HEK293 (cell line): ENCODE data around the gene ARHGEF11.
A peak's percentile ranks its signal among the peaks of the same experiment; 100 is the strongest.

Experiments used
- EGR2 ChIP-seq: fragments of 450-650 bp; formaldehyde crosslinking; IDR thresholded peaks from 2 replicates; pipeline ENCODE4 v1.5.1; 2016; ENCODE audit warnings: low read depth, missing biosample characterization, missing genetic modification characterization
- GLIS2 ChIP-seq: fragments of 450-650 bp; formaldehyde crosslinking; IDR thresholded peaks from 2 replicates; pipeline ENCODE4 v1.5.1; 2016; ENCODE audit warnings: missing biosample characterization, missing genetic modification characterization
- HOXA7 ChIP-seq: sonication (generic); formaldehyde crosslinking; IDR thresholded peaks from 2 replicates; pipeline ENCODE4 v1.8.1; 2022; ENCODE audit warnings: missing genetic modification reagents, borderline replicate concordance
- KLF10 ChIP-seq: fragments of 450-650 bp; IDR thresholded peaks from 2 replicates; pipeline ENCODE4 v1.5.1; 2018; ENCODE audit warnings: missing biosample characterization, mild to moderate bottlenecking, missing genetic modification characterization
- KLF16 ChIP-seq: fragments of 450-650 bp; formaldehyde crosslinking; IDR thresholded peaks from 2 replicates; pipeline ENCODE4 v1.5.1; 2017; ENCODE audit warnings: missing biosample characterization, missing genetic modification characterization
- SCRT2 ChIP-seq: fragments of 450-650 bp; formaldehyde crosslinking; IDR thresholded peaks from 2 replicates; pipeline ENCODE4 v1.5.1; 2016; ENCODE audit warnings: missing biosample characterization, missing genetic modification characterization
- ZBTB17 ChIP-seq: fragments of 450-650 bp; formaldehyde crosslinking; IDR thresholded peaks from 2 replicates; pipeline ENCODE4 v1.5.1; 2016; ENCODE audit warnings: missing biosample characterization, missing genetic modification characterization
- ZBTB21 ChIP-seq: fragments of 450-650 bp; formaldehyde crosslinking; IDR thresholded peaks from 2 replicates; pipeline ENCODE4 v1.5.1; 2017; ENCODE audit warnings: missing biosample characterization, missing genetic modification characterization
- ZNF239 ChIP-seq: fragments of 450-650 bp; formaldehyde crosslinking; IDR thresholded peaks from 2 replicates; pipeline ENCODE4 v1.5.1; 2016; ENCODE audit warnings: missing biosample characterization, missing genetic modification characterization
- ZNF366 ChIP-seq: fragments of 450-650 bp; formaldehyde crosslinking; conservative IDR thresholded peaks from 2 replicates; pipeline ENCODE4 v1.5.1; 2016; ENCODE audit warnings: missing biosample characterization, missing genetic modification characterization
- ZNF391 ChIP-seq: fragments of 450-650 bp; formaldehyde crosslinking; IDR thresholded peaks from 2 replicates; pipeline ENCODE4 v1.5.1; 2016; ENCODE audit warnings: low read depth, missing biosample characterization, missing genetic modification characterization, borderline replicate concordance
- ZNF555 ChIP-seq: fragments of 450-650 bp; formaldehyde crosslinking; conservative IDR thresholded peaks from 2 replicates; pipeline ENCODE4 v1.5.1; 2017; ENCODE audit warnings: missing biosample characterization, mild to moderate bottlenecking, missing genetic modification characterization, inconsistent platforms
- ZNF629 ChIP-seq: fragments of 450-650 bp; formaldehyde crosslinking; IDR thresholded peaks from 2 replicates; pipeline ENCODE4 v1.5.1; 2017; ENCODE audit warnings: missing biosample characterization, missing genetic modification characterization
- ZNF654 ChIP-seq: fragments of 450-650 bp; formaldehyde crosslinking; IDR thresholded peaks from 2 replicates; pipeline ENCODE4 v1.5.1; 2016; ENCODE audit warnings: low read depth, missing biosample characterization, missing genetic modification characterization
- ZNF837 ChIP-seq: fragments of 450-650 bp; formaldehyde crosslinking; IDR thresholded peaks from 2 replicates; pipeline ENCODE4 v1.5.1; 2016; ENCODE audit warnings: missing biosample characterization, missing genetic modification characterization
- TF ChIP-seq, protein P1 (sequence below): fragments of 450-650 bp; formaldehyde crosslinking; IDR thresholded peaks from 2 replicates; pipeline ENCODE4 v1.5.1; 2016; ENCODE audit warnings: missing biosample characterization, missing genetic modification characterization
- TF ChIP-seq, protein P2 (sequence below): fragments of 450-650 bp; formaldehyde crosslinking; optimal IDR thresholded peaks from 2 replicates; pipeline ENCODE3; 2016; ENCODE audit warnings: missing biosample characterization, mild to moderate bottlenecking, missing genetic modification characterization
- TF ChIP-seq, protein P3 (sequence below): fragments of 450-650 bp; formaldehyde crosslinking; IDR thresholded peaks from 2 replicates; pipeline ENCODE4 v1.5.1; 2016; ENCODE audit warnings: missing biosample characterization, missing genetic modification characterization
- TF ChIP-seq, protein P4 (sequence below): fragments of 450-650 bp; formaldehyde crosslinking; IDR thresholded peaks from 2 replicates; pipeline ENCODE4 v1.5.1; 2016; ENCODE audit warnings: missing biosample characterization, missing genetic modification characterization
- TF ChIP-seq, protein P5 (sequence below): fragments of 450-650 bp; formaldehyde crosslinking; IDR thresholded peaks from 2 replicates; pipeline ENCODE4 v1.5.1; 2016; ENCODE audit warnings: missing biosample characterization, missing genetic modification characterization, borderline replicate concordance
- TF ChIP-seq, protein P6 (sequence below): fragments of 450-650 bp; formaldehyde crosslinking; IDR thresholded peaks from 2 replicates; pipeline ENCODE4 v1.5.1; 2016; ENCODE audit warnings: missing biosample characterization, missing genetic modification characterization
- TF ChIP-seq, protein P7 (sequence below): fragments of 450-650 bp; formaldehyde crosslinking; IDR thresholded peaks from 2 replicates; pipeline ENCODE4 v1.5.1; 2016; ENCODE audit warnings: missing biosample characterization, missing genetic modification characterization
- TF ChIP-seq, protein P8 (sequence below): fragments of 450-650 bp; formaldehyde crosslinking; IDR thresholded peaks from 2 replicates; pipeline ENCODE4 v1.5.1; 2016; ENCODE audit warnings: missing biosample characterization, missing genetic modification characterization

ARHGEF11 gene

DNA sequence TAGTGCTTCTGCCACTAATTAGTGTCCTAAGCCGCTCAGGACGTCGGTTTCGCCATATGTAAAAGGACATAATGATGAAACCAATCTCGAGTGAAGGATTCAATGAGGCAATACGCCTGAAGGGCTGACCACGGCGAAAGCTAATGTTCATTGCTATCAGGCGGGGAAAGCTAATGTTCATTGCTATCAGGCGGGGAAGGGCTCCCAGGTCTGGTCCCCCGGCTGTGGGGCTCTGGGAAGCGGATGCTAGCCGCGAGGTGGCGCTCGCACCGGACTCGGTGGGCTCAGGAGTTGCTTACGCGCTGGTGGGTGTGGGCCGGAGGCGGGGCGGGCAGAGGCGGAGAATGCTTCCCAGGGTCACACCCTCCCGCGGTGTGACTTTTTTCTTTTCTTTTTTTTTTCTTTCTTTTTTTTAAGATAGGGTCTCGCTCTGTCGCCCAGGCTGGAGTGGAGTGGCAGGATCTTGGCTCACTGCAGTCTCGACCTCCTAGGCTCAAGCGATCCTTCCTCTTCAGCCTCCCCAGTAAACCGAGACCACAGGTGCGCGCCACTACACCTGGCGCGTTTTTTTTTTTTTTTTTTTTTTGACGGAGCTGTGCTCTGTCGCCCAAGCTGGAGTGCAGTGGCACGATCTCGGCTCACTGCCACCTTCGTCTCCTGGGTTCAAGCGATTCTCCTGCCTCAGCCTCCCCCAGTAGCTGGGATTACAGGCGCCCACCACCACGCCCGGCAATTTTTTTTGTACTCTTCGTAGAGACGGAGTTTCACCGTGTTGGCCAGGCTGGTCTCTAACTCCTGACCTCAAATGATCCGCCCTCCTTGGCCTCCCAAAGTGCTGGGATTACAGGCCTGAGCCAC is 153.1 kb downstream of the ARHGEF11 start (continued):
- TF ChIP-seq, protein P1, sequence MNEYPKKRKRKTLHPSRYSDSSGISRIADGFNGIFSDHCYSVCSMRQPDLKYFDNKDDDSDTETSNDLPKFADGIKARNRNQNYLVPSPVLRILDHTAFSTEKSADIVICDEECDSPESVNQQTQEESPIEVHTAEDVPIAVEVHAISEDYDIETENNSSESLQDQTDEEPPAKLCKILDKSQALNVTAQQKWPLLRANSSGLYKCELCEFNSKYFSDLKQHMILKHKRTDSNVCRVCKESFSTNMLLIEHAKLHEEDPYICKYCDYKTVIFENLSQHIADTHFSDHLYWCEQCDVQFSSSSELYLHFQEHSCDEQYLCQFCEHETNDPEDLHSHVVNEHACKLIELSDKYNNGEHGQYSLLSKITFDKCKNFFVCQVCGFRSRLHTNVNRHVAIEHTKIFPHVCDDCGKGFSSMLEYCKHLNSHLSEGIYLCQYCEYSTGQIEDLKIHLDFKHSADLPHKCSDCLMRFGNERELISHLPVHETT: peak; percentile 56; the same call in 1 of the 2 replicates
- TF ChIP-seq ZNF837 (tag by site-specific recombination) (no peak), ZBTB17 (tag by site-specific recombination) (peak; percentile 52; the same call in 1 of the 2 replicates), KLF10 (tag by site-specific recombination) (peak; percentile 81), HOXA7 (CRISPR knock-in tag) (no peak), EGR2 (peak; percentile 93), ZBTB21 (tag by site-specific recombination) (0 out of 2 replicates have a peak, but pooled peaks have one; percentile 6), ZNF629 (tag by site-specific recombination) (peak; percentile 62), ZNF555 (tag by site-specific recombination) (no peak), ZNF239 (no peak), ZNF654 (peak; percentile 57), ZNF366 (tag by site-specific recombination) (peak; percentile 27; the same call in 1 of the 2 replicates), KLF16 (tag by site-specific recombination) (peak; percentile 74; the same call in 1 of the 2 replicates), GLIS2 (peak; percentile 81), ZNF391 (tag by site-specific recombination) (peak; percentile 23; the same call in 1 of the 2 replicates), SCRT2 (tag by site-specific recombination) (no peak)
- TF ChIP-seq, protein P2, sequence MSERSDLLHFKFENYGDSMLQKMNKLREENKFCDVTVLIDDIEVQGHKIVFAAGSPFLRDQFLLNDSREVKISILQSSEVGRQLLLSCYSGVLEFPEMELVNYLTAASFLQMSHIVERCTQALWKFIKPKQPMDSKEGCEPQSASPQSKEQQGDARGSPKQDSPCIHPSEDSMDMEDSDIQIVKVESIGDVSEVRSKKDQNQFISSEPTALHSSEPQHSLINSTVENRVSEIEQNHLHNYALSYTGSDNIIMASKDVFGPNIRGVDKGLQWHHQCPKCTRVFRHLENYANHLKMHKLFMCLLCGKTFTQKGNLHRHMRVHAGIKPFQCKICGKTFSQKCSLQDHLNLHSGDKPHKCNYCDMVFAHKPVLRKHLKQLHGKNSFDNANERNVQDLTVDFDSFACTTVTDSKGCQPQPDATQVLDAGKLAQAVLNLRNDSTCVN (tag by site-specific recombination): peak; percentile 33
- TF ChIP-seq, protein P3, sequence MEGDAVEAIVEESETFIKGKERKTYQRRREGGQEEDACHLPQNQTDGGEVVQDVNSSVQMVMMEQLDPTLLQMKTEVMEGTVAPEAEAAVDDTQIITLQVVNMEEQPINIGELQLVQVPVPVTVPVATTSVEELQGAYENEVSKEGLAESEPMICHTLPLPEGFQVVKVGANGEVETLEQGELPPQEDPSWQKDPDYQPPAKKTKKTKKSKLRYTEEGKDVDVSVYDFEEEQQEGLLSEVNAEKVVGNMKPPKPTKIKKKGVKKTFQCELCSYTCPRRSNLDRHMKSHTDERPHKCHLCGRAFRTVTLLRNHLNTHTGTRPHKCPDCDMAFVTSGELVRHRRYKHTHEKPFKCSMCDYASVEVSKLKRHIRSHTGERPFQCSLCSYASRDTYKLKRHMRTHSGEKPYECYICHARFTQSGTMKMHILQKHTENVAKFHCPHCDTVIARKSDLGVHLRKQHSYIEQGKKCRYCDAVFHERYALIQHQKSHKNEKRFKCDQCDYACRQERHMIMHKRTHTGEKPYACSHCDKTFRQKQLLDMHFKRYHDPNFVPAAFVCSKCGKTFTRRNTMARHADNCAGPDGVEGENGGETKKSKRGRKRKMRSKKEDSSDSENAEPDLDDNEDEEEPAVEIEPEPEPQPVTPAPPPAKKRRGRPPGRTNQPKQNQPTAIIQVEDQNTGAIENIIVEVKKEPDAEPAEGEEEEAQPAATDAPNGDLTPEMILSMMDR (tag by site-specific recombination): peak; percentile 86
- TF ChIP-seq, protein P4, sequence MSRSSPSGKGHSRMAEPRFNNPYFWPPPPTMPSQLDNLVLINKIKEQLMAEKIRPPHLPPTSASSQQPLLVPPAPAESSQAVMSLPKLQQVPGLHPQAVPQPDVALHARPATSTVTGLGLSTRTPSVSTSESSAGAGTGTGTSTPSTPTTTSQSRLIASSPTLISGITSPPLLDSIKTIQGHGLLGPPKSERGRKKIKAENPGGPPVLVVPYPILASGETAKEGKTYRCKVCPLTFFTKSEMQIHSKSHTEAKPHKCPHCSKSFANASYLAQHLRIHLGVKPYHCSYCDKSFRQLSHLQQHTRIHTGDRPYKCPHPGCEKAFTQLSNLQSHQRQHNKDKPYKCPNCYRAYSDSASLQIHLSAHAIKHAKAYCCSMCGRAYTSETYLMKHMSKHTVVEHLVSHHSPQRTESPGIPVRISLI (tag by site-specific recombination): peak; percentile 95
- TF ChIP-seq, protein P5, sequence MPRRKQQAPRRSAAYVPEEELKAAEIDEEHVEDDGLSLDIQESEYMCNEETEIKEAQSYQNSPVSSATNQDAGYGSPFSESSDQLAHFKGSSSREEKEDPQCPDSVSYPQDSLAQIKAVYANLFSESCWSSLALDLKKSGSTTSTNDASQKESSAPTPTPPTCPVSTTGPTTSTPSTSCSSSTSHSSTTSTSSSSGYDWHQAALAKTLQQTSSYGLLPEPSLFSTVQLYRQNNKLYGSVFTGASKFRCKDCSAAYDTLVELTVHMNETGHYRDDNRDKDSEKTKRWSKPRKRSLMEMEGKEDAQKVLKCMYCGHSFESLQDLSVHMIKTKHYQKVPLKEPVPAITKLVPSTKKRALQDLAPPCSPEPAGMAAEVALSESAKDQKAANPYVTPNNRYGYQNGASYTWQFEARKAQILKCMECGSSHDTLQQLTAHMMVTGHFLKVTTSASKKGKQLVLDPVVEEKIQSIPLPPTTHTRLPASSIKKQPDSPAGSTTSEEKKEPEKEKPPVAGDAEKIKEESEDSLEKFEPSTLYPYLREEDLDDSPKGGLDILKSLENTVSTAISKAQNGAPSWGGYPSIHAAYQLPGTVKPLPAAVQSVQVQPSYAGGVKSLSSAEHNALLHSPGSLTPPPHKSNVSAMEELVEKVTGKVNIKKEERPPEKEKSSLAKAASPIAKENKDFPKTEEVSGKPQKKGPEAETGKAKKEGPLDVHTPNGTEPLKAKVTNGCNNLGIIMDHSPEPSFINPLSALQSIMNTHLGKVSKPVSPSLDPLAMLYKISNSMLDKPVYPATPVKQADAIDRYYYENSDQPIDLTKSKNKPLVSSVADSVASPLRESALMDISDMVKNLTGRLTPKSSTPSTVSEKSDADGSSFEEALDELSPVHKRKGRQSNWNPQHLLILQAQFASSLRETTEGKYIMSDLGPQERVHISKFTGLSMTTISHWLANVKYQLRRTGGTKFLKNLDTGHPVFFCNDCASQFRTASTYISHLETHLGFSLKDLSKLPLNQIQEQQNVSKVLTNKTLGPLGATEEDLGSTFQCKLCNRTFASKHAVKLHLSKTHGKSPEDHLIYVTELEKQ: no peak
- TF ChIP-seq, protein P6, sequence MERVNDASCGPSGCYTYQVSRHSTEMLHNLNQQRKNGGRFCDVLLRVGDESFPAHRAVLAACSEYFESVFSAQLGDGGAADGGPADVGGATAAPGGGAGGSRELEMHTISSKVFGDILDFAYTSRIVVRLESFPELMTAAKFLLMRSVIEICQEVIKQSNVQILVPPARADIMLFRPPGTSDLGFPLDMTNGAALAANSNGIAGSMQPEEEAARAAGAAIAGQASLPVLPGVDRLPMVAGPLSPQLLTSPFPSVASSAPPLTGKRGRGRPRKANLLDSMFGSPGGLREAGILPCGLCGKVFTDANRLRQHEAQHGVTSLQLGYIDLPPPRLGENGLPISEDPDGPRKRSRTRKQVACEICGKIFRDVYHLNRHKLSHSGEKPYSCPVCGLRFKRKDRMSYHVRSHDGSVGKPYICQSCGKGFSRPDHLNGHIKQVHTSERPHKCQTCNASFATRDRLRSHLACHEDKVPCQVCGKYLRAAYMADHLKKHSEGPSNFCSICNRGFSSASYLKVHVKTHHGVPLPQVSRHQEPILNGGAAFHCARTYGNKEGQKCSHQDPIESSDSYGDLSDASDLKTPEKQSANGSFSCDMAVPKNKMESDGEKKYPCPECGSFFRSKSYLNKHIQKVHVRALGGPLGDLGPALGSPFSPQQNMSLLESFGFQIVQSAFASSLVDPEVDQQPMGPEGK (tag by site-specific recombination): peak; percentile 84
- TF ChIP-seq, protein P7, sequence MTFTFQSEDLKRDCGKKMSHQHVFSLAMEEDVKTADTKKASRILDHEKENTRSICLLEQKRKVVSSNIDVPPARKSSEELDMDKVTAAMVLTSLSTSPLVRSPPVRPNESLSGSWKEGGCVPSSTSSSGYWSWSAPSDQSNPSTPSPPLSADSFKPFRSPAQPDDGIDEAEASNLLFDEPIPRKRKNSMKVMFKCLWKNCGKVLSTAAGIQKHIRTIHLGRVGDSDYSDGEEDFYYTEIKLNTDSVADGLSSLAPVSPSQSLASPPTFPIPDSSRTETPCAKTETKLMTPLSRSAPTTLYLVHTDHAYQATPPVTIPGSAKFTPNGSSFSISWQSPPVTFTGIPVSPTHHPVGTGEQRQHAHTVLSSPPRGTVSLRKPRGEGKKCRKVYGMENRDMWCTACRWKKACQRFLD (tag by site-specific recombination): no peak
- TF ChIP-seq, protein P8, sequence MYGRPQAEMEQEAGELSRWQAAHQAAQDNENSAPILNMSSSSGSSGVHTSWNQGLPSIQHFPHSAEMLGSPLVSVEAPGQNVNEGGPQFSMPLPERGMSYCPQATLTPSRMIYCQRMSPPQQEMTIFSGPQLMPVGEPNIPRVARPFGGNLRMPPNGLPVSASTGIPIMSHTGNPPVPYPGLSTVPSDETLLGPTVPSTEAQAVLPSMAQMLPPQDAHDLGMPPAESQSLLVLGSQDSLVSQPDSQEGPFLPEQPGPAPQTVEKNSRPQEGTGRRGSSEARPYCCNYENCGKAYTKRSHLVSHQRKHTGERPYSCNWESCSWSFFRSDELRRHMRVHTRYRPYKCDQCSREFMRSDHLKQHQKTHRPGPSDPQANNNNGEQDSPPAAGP (tag by site-specific recombination): peak; percentile 63
